A549 (cell line): ENCODE results near the gene LECT2. TPM values are rescaled to one million over a fixed set of nuclear protein-coding genes. Genes with fewer than 3 reads are reported as not detected.

Source experiments
- ATAC-seq, 2 experiments: fragments of 200-7000 bp in 1 of 2; fragments of >200 bp in 1 of 2; cut with Nextera tagmentation in 1 of 2; cut with Tn5 transposase in 1 of 2; 3 replicates each; pipeline versions ENCODE4 v1.8.0 to v1.9.1; 2018 to 2020; ENCODE audit warnings: mild to moderate bottlenecking in 1 of 2, moderate library complexity in 1 of 2
- CTCF ChIA-PET: fragments of 300-600 bp; sonication (Branson Sonifier 250); formaldehyde crosslinking; extraction: SDS; loops from one replicate; lab custom pipeline; 2021; ENCODE audit warnings: antibody characterized with exemption, inconsistent platforms; lab: Yijun Ruan, JAX
- POLR2A ChIA-PET: fragments of 350-600 bp; formaldehyde crosslinking; extraction: SDS; loops from one replicate; lab custom pipeline; 2021; ENCODE audit warnings: antibody characterized with exemption, inconsistent platforms; lab: Yijun Ruan, JAX
- DNase-seq, 2 experiments: peaks; one replicate each; pipeline versions ENCODE4 v3.0.0 to v3.0.0-alpha.2; 2011 to 2016; ENCODE audit warnings: low read depth in 1 of 2, low spot score in 1 of 2
- FAIRE-seq: peaks from 2 replicates; lab custom pipeline; 2011; peaks lifted over from hg19 to GRCh38; lab: Jason Lieb, UNC
- H3K27ac ChIP-seq, 2 experiments: fragments of >200 bp; sonication (Bioruptor Twin); formaldehyde crosslinking; 3 replicates each; pipeline ENCODE4 v1.5.1; 2016 to 2017
- H3K4me1 ChIP-seq: fragments of >200 bp; sonication (Bioruptor Twin); formaldehyde crosslinking; 3 replicates; pipeline ENCODE4 v1.6.1; 2016
- H3K4me2 ChIP-seq: fragments of >200 bp; sonication (Bioruptor Twin); formaldehyde crosslinking; 3 replicates; pipeline ENCODE4 v1.6.1; 2016
- H3K4me3 ChIP-seq: fragments of >200 bp; sonication (Bioruptor Twin); formaldehyde crosslinking; 3 replicates; pipeline ENCODE4 v1.5.1; 2016
- H3K9me3 ChIP-seq: fragments of >200 bp; sonication (Bioruptor Twin); formaldehyde crosslinking; 3 replicates; pipeline ENCODE4 v1.6.1; 2016
- CBX8 ChIP-seq: fragments of 200-600 bp; sonication (generic); IDR thresholded peaks from 2 replicates; pipeline ENCODE4 v1.6.1; 2016
- CHD2 ChIP-seq: fragments of 150-350 bp; IDR thresholded peaks from 2 replicates; pipeline ENCODE4 v1.6.1; 2014; ENCODE audit warnings: low read length; ENCODE audit not compliant: partially characterized antibody
- EHF ChIP-seq: fragments of 250-450 bp; sonication (Bioruptor Pico); IDR thresholded peaks from 2 replicates; pipeline ENCODE4 v1.5.0; 2020; ENCODE audit warnings: mild to moderate bottlenecking
- ELK1 ChIP-seq: fragments of 150-350 bp; IDR thresholded peaks from 2 replicates; pipeline ENCODE4 v1.6.1; 2014; ENCODE audit warnings: low read depth, mild to moderate bottlenecking, low read length
- FOSB ChIP-seq: fragments of 250-450 bp; sonication (Bioruptor Pico); IDR thresholded peaks from 2 replicates; pipeline ENCODE4 v1.5.0; 2020; ENCODE audit warnings: mild to moderate bottlenecking, moderate library complexity
- FOSL2 ChIP-seq, 2 experiments: fragments of 450-650 bp in 1 of 2; fragments of >200 bp in 1 of 2; sonication (Bioruptor Twin) in 1 of 2; formaldehyde crosslinking; IDR thresholded peaks; 2 replicates each; pipeline versions ENCODE4 v1.5.0 to v1.6.1; 2016 to 2020; ENCODE audit warnings: mild to moderate bottlenecking in 1 of 2, moderate library complexity in 1 of 2
- FOXS1 ChIP-seq: fragments of 250-450 bp; sonication (Bioruptor Pico); IDR thresholded peaks from 2 replicates; pipeline ENCODE4 v1.5.0; 2020; ENCODE audit warnings: mild to moderate bottlenecking, moderate library complexity
- GATA3 ChIP-seq: IDR thresholded peaks from 2 replicates; pipeline ENCODE4 v1.6.1; 2012; ENCODE audit warnings: borderline replicate concordance
- HEYL ChIP-seq: fragments of 250-450 bp; sonication (Bioruptor Pico); IDR thresholded peaks from 2 replicates; pipeline ENCODE4 v1.8.0; 2021; ENCODE audit warnings: mild to moderate bottlenecking, moderate library complexity
- HMGXB4 ChIP-seq: fragments of 250-450 bp; sonication (Bioruptor Pico); IDR thresholded peaks from 2 replicates; pipeline ENCODE4 v1.5.0; 2021; ENCODE audit warnings: mild to moderate bottlenecking, moderate library complexity, borderline replicate concordance
- HOXA7 ChIP-seq: fragments of 250-450 bp; sonication (Bioruptor Pico); IDR thresholded peaks from 2 replicates; pipeline ENCODE4 v1.5.0; 2020; ENCODE audit warnings: mild to moderate bottlenecking, moderate library complexity
- HOXB13 ChIP-seq: fragments of 250-450 bp; sonication (Bioruptor Pico); IDR thresholded peaks from 2 replicates; pipeline ENCODE4 v1.5.0; 2020; ENCODE audit warnings: low read depth, mild to moderate bottlenecking, moderate library complexity
- HOXB5 ChIP-seq: fragments of 250-450 bp; sonication (Bioruptor Pico); IDR thresholded peaks from 2 replicates; pipeline ENCODE4 v1.5.0; 2020; ENCODE audit warnings: mild to moderate bottlenecking, moderate library complexity
- JUNB ChIP-seq: fragments of >200 bp; sonication (Bioruptor Twin); formaldehyde crosslinking; IDR thresholded peaks from 2 replicates; pipeline ENCODE4 v1.6.1; 2016
- KDM5A ChIP-seq: fragments of 200-600 bp; sonication (generic); IDR thresholded peaks from 2 replicates; pipeline ENCODE4 v1.6.1; 2016; ENCODE audit warnings: antibody characterized with exemption, mild to moderate bottlenecking
- NPAS2 ChIP-seq: fragments of 250-450 bp; sonication (Bioruptor Pico); IDR thresholded peaks from 2 replicates; pipeline ENCODE4 v1.8.0; 2022; ENCODE audit warnings: mild to moderate bottlenecking, moderate library complexity, borderline replicate concordance
- NR3C1 ChIP-seq: fragments of >200 bp; sonication (Bioruptor Twin); formaldehyde crosslinking; IDR thresholded peaks from 3 replicates; pipeline ENCODE4 v1.6.1; 2017
- PBX3 ChIP-seq: IDR thresholded peaks from 2 replicates; pipeline ENCODE4 v1.6.1; 2012
- PHF8 ChIP-seq: fragments of 200-600 bp; sonication (generic); IDR thresholded peaks from 2 replicates; pipeline ENCODE4 v1.6.1; 2016; ENCODE audit warnings: low read depth, mild to moderate bottlenecking, antibody characterized with exemption, moderate library complexity, borderline replicate concordance
- RAD21 ChIP-seq, 2 experiments: fragments of >200 bp in 1 of 2; sonication (Bioruptor Twin) in 1 of 2; formaldehyde crosslinking in 1 of 2; IDR thresholded peaks in 1 of 2; conservative IDR thresholded peaks in 1 of 2; 2 replicates in 1 of 2; 3 replicates in 1 of 2; pipeline ENCODE4 v1.6.1; 2012 to 2018; ENCODE audit warnings: inconsistent platforms in 1 of 2
- RARB ChIP-seq: fragments of 250-450 bp; sonication (Bioruptor Pico); IDR thresholded peaks from 2 replicates; pipeline ENCODE4 v1.8.0; 2021; ENCODE audit warnings: mild to moderate bottlenecking, moderate library complexity
- RFX5 ChIP-seq: fragments of 450-650 bp; IDR thresholded peaks from 2 replicates; pipeline ENCODE4 v1.7.1; 2014; ENCODE audit warnings: antibody characterized with exemption, mild to moderate bottlenecking, moderate library complexity
- SREBF2 ChIP-seq: fragments of 450-650 bp; IDR thresholded peaks from 2 replicates; pipeline ENCODE4 v1.6.1; 2014; ENCODE audit warnings: mild to moderate bottlenecking, moderate library complexity
- ZC3H11A ChIP-seq: fragments of 450-650 bp; IDR thresholded peaks from 2 replicates; pipeline ENCODE4 v1.6.1; 2014; ENCODE audit warnings: antibody characterized with exemption, mild to moderate bottlenecking
- ZFP36 ChIP-seq: fragments of 450-650 bp; IDR thresholded peaks from 2 replicates; pipeline ENCODE4 v1.6.1; 2014; ENCODE audit warnings: borderline replicate concordance; ENCODE audit not compliant: partially characterized antibody
- WGBS: methylation state at CpG from one replicate; pipeline ENCODE4 v1.1.6; 2017; ENCODE audit errors: missing lambda C conversion rate; 5-methylcytosine and 5-hydroxymethylcytosine counted together
- polyA plus RNA-seq, 4 experiments: library from polyadenylated mRNA; depleted of rRNA in 3 of 4; stranded (reverse); fragments of >200 nt; fragmentation: RNase III in 1 of 4; extraction: RNeasy Plus Mini Kit Qiagen cat#74134 plus additional on column Dnase treatment in 1 of 4; gene quantifications; 2 replicates in 3 of 4; 3 replicates in 1 of 4; pipeline ENCODE4 v1.2.3, GENCODE V29; 2011 to 2017
- TF ChIP-seq, protein P1 (sequence below): fragments of 200-600 bp; sonication (generic); IDR thresholded peaks from 2 replicates; pipeline ENCODE4 v1.6.1; 2016; ENCODE audit warnings: antibody characterized with exemption, mild to moderate bottlenecking, moderate library complexity
- TF ChIP-seq, protein P2 (sequence below): IDR thresholded peaks from 2 replicates; pipeline ENCODE4 v1.6.1; 2012; ENCODE audit warnings: low read depth, borderline replicate concordance

The LECT2 gene
- polyA plus RNA-seq, 2 of the 4 experiments (the other 2 are of a cell fraction), result not detected

GRCh38 chr5:135951257-135951656, 3.5 kb downstream of the LECT2 start:
- TF ChIP-seq NPAS2 (CRISPR knock-in tag), result no peak
- TF ChIP-seq HMGXB4 (CRISPR knock-in tag), result no peak
- no peak for TF ChIP-seq ZC3H11A
- no peak for TF ChIP-seq FOSB (CRISPR knock-in tag)
- no peak for TF ChIP-seq HEYL (CRISPR knock-in tag)
- TF ChIP-seq FOSL2 (IDR thresholded peaks at IDR 0.05), result no peak
- TF ChIP-seq FOSL2 (CRISPR knock-in tag; IDR thresholded peaks at IDR 0.05), result no peak
- no peak for TF ChIP-seq RFX5
- TF ChIP-seq ELK1, result no peak
- TF ChIP-seq PBX3, result no peak
- no peak for TF ChIP-seq CBX8
- TF ChIP-seq, protein P1, sequence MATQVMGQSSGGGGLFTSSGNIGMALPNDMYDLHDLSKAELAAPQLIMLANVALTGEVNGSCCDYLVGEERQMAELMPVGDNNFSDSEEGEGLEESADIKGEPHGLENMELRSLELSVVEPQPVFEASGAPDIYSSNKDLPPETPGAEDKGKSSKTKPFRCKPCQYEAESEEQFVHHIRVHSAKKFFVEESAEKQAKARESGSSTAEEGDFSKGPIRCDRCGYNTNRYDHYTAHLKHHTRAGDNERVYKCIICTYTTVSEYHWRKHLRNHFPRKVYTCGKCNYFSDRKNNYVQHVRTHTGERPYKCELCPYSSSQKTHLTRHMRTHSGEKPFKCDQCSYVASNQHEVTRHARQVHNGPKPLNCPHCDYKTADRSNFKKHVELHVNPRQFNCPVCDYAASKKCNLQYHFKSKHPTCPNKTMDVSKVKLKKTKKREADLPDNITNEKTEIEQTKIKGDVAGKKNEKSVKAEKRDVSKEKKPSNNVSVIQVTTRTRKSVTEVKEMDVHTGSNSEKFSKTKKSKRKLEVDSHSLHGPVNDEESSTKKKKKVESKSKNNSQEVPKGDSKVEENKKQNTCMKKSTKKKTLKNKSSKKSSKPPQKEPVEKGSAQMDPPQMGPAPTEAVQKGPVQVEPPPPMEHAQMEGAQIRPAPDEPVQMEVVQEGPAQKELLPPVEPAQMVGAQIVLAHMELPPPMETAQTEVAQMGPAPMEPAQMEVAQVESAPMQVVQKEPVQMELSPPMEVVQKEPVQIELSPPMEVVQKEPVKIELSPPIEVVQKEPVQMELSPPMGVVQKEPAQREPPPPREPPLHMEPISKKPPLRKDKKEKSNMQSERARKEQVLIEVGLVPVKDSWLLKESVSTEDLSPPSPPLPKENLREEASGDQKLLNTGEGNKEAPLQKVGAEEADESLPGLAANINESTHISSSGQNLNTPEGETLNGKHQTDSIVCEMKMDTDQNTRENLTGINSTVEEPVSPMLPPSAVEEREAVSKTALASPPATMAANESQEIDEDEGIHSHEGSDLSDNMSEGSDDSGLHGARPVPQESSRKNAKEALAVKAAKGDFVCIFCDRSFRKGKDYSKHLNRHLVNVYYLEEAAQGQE, result no peak
- TF ChIP-seq GATA3, result no peak
- no peak for TF ChIP-seq HOXB13 (CRISPR knock-in tag)
- TF ChIP-seq JUNB, result no peak
- no peak for TF ChIP-seq FOXS1 (CRISPR knock-in tag)
- no peak for TF ChIP-seq PHF8
- no peak for TF ChIP-seq EHF
- TF ChIP-seq SREBF2, result no peak
- WGBS, result 69% methylated on average over 4 of the region's 4 CpGs
- no peak for DNase-seq
- ChIA-PET POLR2A (no interaction called here), CTCF (interaction anchor here (0.7 to 3.3 kb wide), 6 partner anchors 10 to 233 kb away, joined by 3 to 12 read pairs (median 5); no protein-coding TSS in a partner anchor)
- H3K27ac ChIP-seq, result no peak overlapping the region
- no peak overlapping the region for H3K4me3 ChIP-seq
- no peak overlapping the region for H3K4me2 ChIP-seq
- no peaks in the 10 kb centered on the region for H3K9me3 ChIP-seq
- H3K4me1 ChIP-seq, result no peaks in the 10 kb centered on the region
- FAIRE-seq, result no peak
- 0 out of 6 replicates have a peak, but pooled peaks of 1 of the 2 experiments have one; percentile 39 for ATAC-seq

DNA sequence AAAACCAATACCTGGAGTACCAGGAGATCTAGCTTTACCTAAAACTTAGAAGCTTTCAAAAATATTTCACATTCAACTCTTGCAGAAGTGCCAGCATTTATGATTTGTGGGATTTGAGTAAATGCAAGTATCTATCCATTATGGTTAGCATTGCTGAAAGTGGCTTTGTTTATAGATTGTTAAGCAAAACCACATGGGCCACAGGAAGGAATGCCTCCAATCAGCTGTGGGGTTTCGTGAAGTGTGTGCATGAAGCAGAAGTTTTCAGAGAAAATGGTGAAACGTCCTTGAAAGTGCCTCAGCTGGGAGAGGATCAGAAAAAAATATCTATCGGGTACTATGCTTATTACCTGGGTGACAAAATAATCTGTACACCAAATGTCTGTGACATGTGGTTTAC, 4.2 kb downstream of the LECT2 start:
- CTCF ChIA-PET, result interaction anchor here (0.8 to 3.3 kb wide), 7 partner anchors 11 to 233 kb away, joined by 3 to 12 read pairs (median 4); no protein-coding TSS in a partner anchor
- DNase-seq, result no peak
- Histone ChIP-seq H3K4me2 (no peak overlapping the region), H3K9me3 (no peaks in the 10 kb centered on the region), H3K4me1 (peaks cover 1% of the 10 kb centered on the region), H3K4me3 (no peak overlapping the region), H3K27ac (no peak overlapping the region)
- FAIRE-seq, result no peak
- POLR2A ChIA-PET, result no interaction called here
- TF ChIP-seq HOXA7 (CRISPR knock-in tag) (no peak), CHD2 (no peak), HOXB5 (CRISPR knock-in tag) (no peak), RAD21 (conservative IDR thresholded peaks at IDR 0.05 in 1 of 2, IDR thresholded peaks at IDR 0.05 in 1 of 2) (no peak), RFX5 (no peak), HMGXB4 (CRISPR knock-in tag) (no peak), RARB (CRISPR knock-in tag) (no peak), KDM5A (no peak), ZFP36 (no peak), NR3C1 (no peak)
- TF ChIP-seq, protein P2, sequence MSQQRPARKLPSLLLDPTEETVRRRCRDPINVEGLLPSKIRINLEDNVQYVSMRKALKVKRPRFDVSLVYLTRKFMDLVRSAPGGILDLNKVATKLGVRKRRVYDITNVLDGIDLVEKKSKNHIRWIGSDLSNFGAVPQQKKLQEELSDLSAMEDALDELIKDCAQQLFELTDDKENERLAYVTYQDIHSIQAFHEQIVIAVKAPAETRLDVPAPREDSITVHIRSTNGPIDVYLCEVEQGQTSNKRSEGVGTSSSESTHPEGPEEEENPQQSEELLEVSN, result no peak
- no peak for ATAC-seq
- WGBS, result 69% methylated on average over 3 of the region's 3 CpGs
